ENCODE results near the gene FBLL1.
"Not testable (repeated sequence)": the region's sequence is repeated elsewhere in the genome, so short reads cannot be mapped to it uniquely, and the experiment has no call there.

Gene FBLL1

GRCh38 chr5:168563959-168564358 is 34.9 kb downstream of the FBLL1 start:
- TF ChIP-seq JUND (IDR thresholded peaks at IDR 0.05; ENCODE audit: low read depth), result no peak
- in situ Hi-C loops (cut with HindIII; ENCODE audit: low pct_unique_long_range_greater_than_20kb, low sequenced_read_pairs), result no loop called here
- DNase-seq (ENCODE audit: low read depth in 1 of 2, low spot score in 1 of 2), result no peak

- in situ Hi-C loops (cut with HindIII; ENCODE audit: low pct_unique_long_range_greater_than_20kb, low sequenced_read_pairs), result no loop called here
- TF ChIP-seq JUND (IDR thresholded peaks at IDR 0.05; ENCODE audit: low read depth), result no peak
- DNase-seq (ENCODE audit: low read depth in 1 of 2, low spot score in 1 of 2), result no peak
These were observed 39.6 kb downstream of the FBLL1 start for GRCh38 chr5:168568738-168569137.

GRCh38 chr5:168570490-168571328 is 41.6 kb downstream of the FBLL1 start:
- TF ChIP-seq JUND (IDR thresholded peaks at IDR 0.05; ENCODE audit: low read depth), result no peak
- in situ Hi-C loops (cut with HindIII; ENCODE audit: low pct_unique_long_range_greater_than_20kb, low sequenced_read_pairs), result no loop called here
- no peak for DNase-seq (ENCODE audit: low read depth in 1 of 2, low spot score in 1 of 2)

GRCh38 chr5:168573663-168574062 is 44.6 kb downstream of the FBLL1 start:
- in situ Hi-C loops (cut with HindIII; ENCODE audit: low pct_unique_long_range_greater_than_20kb, low sequenced_read_pairs); DNase-seq (ENCODE audit: low read depth in 1 of 2, low spot score in 1 of 2): not testable (repeated sequence)

DNA sequence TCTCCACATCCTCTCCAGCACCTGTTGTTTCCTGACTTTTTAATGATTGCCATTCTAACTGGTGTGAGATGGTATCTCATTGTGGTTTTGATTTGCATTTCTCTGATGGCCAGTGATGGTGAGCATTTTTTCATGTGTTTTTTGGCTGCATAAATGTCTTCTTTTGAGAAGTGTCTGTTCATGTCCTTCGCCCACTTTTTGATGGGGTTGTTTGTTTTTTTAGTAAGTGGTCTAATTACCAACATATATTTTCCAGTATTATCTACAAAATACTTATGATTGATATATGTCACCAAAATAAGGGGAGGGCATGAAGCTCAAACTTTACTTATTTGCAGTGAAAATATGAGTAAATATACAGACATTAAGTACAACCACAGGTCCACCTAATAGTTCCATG is 45.1 kb downstream of the FBLL1 start:
- in situ Hi-C loops (cut with HindIII; ENCODE audit: low pct_unique_long_range_greater_than_20kb, low sequenced_read_pairs); DNase-seq (ENCODE audit: low read depth in 1 of 2, low spot score in 1 of 2): not testable (repeated sequence)

DNA sequence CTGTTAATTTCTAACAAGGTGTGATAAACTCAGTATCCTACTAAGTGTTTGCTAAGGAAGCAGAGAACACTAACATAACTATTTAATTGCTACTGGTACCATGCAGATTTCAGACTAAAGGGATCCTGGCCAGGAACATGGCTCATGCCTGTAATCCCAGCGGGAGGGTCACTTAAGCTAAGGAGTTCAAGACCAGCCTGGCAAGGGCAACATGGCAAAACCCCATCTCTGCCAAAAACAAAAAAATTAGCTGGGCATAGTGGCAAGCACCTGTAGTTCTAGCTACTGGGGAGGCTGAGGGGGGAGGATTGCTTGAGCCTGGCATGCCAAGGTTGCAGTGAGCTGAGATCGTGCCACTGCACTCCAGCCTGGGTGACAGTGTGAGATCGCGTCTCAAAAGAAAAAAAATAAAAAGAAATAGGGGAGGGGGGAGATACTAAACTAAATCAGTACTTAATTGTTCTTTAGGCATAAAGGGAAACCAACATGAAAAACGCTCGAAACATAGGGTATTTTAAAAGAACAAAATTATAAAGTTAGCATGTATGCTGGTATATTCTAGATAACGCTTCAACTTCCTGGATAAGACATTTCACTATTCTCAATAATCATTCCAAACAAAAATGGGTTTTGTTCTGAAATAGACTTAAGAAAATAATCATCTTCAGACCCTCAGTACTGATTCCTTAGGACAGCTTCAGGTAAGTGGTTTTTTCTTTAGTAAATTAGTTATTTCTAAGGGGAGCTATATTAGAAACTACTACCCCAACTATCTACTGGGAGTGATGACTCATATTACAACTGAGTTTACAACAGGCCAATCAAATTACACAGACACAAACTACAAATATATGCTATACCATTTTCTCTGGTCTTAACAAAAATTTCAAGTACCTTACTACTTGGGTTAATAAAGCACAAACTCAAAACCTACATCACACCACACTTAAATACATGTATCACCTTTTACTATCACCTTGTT is 46.6 kb downstream of the FBLL1 start:
- TF ChIP-seq JUND (IDR thresholded peaks at IDR 0.05; ENCODE audit: low read depth), result no peak
- no peak for DNase-seq (ENCODE audit: low read depth in 1 of 2, low spot score in 1 of 2)
- in situ Hi-C loops (cut with HindIII; ENCODE audit: low pct_unique_long_range_greater_than_20kb, low sequenced_read_pairs), result no loop called here

DNA sequence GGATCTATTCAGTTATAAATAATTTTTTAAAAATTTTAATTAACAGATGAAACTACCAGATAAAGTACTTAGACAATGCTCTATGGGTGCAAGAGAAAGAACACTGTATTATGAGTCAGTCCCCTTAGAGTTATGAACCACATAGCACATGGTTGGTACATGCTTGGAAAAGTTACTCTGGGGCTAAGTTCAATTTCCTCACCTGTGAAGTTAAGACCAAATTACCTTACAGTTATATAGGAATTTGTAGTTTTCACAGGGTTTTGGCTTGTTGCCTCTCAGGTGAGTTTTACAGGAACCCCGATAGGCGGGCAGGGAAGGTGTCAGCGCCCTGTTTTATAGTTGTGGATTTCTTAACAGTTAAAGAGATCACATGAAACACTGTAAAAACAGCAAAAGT is 48.9 kb downstream of the FBLL1 start:
- in situ Hi-C loops (cut with HindIII; ENCODE audit: low pct_unique_long_range_greater_than_20kb, low sequenced_read_pairs), result no loop called here

GRCh38 chr5:168578538-168579487 is 49.7 kb downstream of the FBLL1 start, which contains the start of gene PANK3:
Gene PANK3 (minus strand): TSS chr5:168579368. CDS start chr5:168579283, 85 bp downstream.
- in situ Hi-C loops (cut with HindIII; ENCODE audit: low pct_unique_long_range_greater_than_20kb, low sequenced_read_pairs), result no loop called here
- peak in 1 of 2 experiments; percentile 75 for DNase-seq (ENCODE audit: low read depth in 1 of 2, low spot score in 1 of 2)
- no peak for TF ChIP-seq JUND (IDR thresholded peaks at IDR 0.05; ENCODE audit: low read depth)

More for the DNA sequence above, 48.9 kb downstream of the FBLL1 start:
- no peak for DNase-seq (ENCODE audit: low read depth in 1 of 2, low spot score in 1 of 2)
- TF ChIP-seq JUND (IDR thresholded peaks at IDR 0.05; ENCODE audit: low read depth), result no peak

DNA sequence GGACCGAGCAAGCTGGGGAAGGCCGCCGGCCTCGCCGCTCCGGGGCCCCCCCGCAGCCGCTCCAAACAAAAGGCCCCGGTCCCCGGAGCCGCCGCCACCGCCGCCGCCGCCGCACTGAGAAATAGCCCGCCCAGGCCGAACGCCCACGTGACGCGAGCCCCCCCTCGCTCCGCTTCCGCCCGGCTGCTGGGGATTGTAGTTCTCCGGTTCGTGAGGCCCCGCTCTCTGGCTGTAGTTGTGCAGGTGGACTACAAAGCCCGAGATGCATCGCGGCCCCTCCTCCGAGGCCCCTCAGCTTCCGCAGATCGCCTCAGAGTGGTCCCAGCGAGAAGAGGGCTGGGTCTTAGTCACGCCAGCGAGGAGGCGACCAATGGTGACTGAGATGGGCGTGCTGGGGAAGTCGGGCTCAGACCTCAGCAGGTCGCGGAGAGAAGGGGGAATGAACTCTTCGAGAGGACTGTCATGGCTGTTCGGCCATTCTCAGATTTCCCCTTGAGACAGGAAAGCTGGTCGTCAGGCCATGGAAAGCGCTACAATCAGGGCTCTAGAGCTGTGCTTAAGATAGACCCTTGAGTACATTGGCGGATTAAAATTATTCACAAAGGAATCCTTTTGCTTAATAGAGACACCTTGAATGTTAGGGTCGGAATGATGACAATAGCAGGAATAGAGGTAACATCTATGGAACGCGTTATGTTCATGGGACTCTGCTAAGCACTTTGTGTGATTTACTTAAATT is 50.6 kb downstream of the FBLL1 start:
- in situ Hi-C loops (cut with HindIII; ENCODE audit: low pct_unique_long_range_greater_than_20kb, low sequenced_read_pairs), result no loop called here
- no peak for TF ChIP-seq JUND (IDR thresholded peaks at IDR 0.05; ENCODE audit: low read depth)
- peak; percentile 97 to 100 for DNase-seq (ENCODE audit: low read depth in 1 of 2, low spot score in 1 of 2)

DNA sequence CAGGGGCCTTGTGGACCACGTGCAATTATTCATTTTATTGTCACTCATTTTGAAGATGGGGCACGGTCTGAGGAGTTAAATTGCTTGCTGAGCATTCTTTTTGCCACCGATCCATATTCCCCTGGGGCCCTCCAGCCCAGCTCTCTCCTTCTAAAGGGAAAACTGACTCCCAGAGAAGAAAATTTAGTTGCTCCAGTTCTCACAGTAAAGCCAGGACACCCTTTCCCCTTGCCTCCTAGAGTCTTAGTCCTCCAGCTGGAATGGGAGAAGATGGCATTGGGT is 51.1 kb downstream of the FBLL1 start:
- in situ Hi-C loops (cut with HindIII; ENCODE audit: low pct_unique_long_range_greater_than_20kb, low sequenced_read_pairs), result no loop called here
- DNase-seq (ENCODE audit: low read depth in 1 of 2, low spot score in 1 of 2), result no peak
- TF ChIP-seq JUND (IDR thresholded peaks at IDR 0.05; ENCODE audit: low read depth), result no peak

Data from T47D (cell line).